ENCODE results near the gene PLXDC2.
"Not testable (repeated sequence)": the region's sequence is repeated elsewhere in the genome, so short reads cannot be mapped to it uniquely, and the experiment has no call there.

Gene PLXDC2

DNA sequence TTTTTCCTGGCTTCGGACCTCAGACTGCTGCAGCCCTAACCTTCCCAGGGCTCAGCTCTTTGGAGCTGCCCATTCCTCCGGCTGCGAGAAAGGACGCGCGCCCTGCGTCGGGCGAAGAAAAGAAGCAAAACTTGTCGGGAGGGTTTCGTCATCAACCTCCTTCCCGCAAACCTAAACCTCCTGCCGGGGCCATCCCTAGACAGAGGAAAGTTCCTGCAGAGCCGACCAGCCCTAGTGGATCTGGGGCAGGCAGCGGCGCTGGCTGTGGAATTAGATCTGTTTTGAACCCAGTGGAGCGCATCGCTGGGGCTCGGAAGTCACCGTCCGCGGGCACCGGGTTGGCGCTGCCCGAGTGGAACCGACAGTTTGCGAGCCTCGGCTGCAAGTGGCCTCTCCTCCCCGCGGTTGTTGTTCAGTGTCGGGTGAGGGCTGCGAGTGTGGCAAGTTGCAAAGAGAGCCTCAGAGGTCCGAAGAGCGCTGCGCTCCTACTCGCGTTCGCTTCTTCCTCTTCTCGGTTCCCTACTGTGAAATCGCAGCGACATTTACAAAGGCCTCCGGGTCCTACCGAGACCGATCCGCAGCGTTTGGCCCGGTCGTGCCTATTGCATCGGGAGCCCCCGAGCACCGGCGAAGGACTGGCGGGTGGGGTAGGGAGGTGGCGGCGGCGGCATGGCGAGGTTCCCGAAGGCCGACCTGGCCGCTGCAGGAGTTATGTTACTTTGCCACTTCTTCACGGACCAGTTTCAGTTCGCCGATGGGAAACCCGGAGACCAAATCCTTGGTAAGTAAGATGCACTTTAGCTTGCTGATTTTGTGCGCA lies at the start of gene PLXDC2:
TSS of gene PLXDC2 (plus strand) at position 22 of the 820 bp plus-strand sequence.
- Histone ChIP-seq H3K36me3 (ENCODE audit: insufficient read depth, low read length) (no peaks in the 10 kb centered on the region), H3K4me1 (ENCODE audit: insufficient read depth, low read length) (peaks cover 13% of the 10 kb centered on the region), H3K4me3 (ENCODE audit: low read length) (peak within 1 kb of the TSS; percentile 77), H3K9me3 (ENCODE audit: low read length) (no peaks in the 10 kb centered on the region), H3K27me3 (ENCODE audit: insufficient read depth, low read length) (no peaks in the 10 kb centered on the region), H2AFZ (ENCODE audit: low read depth, low read length) (peak within 1 kb of the TSS; percentile 93)

DNA sequence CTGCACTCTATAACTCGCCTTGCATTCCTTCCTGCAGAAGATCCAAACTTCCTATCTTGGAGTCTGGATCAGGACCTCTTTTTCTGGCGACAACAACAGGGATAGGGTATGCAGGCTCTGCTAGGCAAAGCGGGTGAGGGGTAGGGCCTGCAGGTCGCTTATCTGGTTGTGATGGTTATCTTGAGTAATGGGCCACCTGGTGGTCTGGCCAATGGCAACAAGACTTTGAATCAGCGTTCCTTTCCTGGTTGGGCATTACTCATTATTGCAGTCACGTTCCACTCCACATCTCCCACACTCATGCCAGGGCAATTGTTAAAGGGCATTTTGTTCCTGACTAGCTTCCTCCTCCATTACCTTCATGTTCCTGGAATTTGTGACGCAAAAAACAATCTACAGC lies 48.4 kb upstream of the PLXDC2 start:
- no peaks in the 10 kb centered on the region for H3K4me1 ChIP-seq (ENCODE audit: insufficient read depth, low read length)
- no peaks in the 10 kb centered on the region for H3K9me3 ChIP-seq (ENCODE audit: low read length)
- H3K36me3 ChIP-seq (ENCODE audit: insufficient read depth, low read length), result no peaks in the 10 kb centered on the region
- H2AFZ ChIP-seq (ENCODE audit: low read depth, low read length), result no peak overlapping the region
- H3K4me3 ChIP-seq (ENCODE audit: low read length), result no peak overlapping the region
- H3K27me3 ChIP-seq (ENCODE audit: insufficient read depth, low read length), result no peaks in the 10 kb centered on the region

DNA sequence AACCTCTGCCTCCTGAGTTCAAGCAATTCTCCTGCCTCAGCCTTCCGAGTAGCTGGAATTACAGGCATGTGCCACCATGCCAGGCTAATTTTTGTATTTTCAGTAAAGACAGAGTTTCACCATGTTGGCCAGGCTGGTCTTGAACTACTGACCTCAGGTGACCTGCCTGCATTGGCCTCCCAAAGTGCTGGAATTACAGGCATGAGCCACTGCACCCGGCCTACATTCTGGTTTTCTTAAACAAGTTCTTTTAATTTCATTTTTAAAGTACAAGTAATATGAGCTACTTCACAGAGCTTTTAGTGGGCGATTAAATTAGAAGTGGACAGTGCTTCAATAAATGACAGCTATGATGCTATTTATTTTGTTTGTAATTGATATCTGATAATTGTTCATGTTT lies 46.4 kb upstream of the PLXDC2 start:
- H3K36me3 ChIP-seq (ENCODE audit: insufficient read depth, low read length); H2AFZ ChIP-seq (ENCODE audit: low read depth, low read length); H3K9me3 ChIP-seq (ENCODE audit: low read length); H3K27me3 ChIP-seq (ENCODE audit: insufficient read depth, low read length); H3K4me1 ChIP-seq (ENCODE audit: insufficient read depth, low read length); H3K4me3 ChIP-seq (ENCODE audit: low read length): not testable (repeated sequence)

DNA sequence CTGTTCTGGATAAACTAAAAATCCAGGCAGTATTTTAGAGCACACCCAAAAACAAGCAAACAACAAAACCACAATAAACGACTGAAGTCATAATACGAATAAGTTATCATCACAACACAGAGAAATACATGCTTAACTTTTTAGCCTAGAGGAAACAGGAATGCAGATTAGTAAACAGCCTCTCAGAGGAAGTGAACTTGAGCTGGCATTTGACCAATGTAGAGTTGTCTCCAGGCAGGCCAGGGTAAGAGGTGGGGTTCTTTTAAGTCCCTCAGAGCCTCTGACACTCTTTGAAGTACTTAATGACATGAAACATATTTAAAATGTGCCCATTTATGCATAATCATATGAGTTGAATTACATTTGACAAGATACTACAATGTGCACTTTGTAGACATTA lies 43.3 kb upstream of the PLXDC2 start:
- no peak overlapping the region for H3K4me3 ChIP-seq (ENCODE audit: low read length)
- H3K9me3 ChIP-seq (ENCODE audit: low read length), result no peaks in the 10 kb centered on the region
- H3K36me3 ChIP-seq (ENCODE audit: insufficient read depth, low read length), result no peaks in the 10 kb centered on the region
- no peaks in the 10 kb centered on the region for H3K4me1 ChIP-seq (ENCODE audit: insufficient read depth, low read length)
- no peak overlapping the region for H2AFZ ChIP-seq (ENCODE audit: low read depth, low read length)
- H3K27me3 ChIP-seq (ENCODE audit: insufficient read depth, low read length), result peaks cover 2% of the 10 kb centered on the region

DNA sequence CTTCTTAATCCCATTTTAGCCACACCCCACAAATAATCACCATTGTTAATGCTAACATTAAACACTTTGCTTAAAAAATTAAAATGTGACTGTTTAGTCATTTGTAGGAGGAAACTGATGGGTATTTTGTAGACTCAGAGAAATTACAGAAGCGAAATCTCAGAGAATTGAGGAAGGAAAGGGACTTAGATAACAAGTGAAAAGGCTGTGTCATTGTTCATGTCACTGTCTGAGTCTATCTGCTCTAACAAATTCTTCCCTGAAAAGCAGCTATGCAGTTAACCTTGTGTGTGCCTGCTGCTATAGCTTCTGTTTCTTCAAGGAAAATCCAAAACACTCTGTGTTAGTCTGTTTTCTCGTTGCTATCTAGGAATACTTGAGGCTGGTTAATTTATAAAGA lies 40.9 kb upstream of the PLXDC2 start:
- H3K4me1 ChIP-seq (ENCODE audit: insufficient read depth, low read length), result no peaks in the 10 kb centered on the region
- no peak overlapping the region for H3K4me3 ChIP-seq (ENCODE audit: low read length)
- no peaks in the 10 kb centered on the region for H3K9me3 ChIP-seq (ENCODE audit: low read length)
- no peak overlapping the region for H2AFZ ChIP-seq (ENCODE audit: low read depth, low read length)
- H3K36me3 ChIP-seq (ENCODE audit: insufficient read depth, low read length), result no peaks in the 10 kb centered on the region
- peaks cover 2% of the 10 kb centered on the region for H3K27me3 ChIP-seq (ENCODE audit: insufficient read depth, low read length)

DNA sequence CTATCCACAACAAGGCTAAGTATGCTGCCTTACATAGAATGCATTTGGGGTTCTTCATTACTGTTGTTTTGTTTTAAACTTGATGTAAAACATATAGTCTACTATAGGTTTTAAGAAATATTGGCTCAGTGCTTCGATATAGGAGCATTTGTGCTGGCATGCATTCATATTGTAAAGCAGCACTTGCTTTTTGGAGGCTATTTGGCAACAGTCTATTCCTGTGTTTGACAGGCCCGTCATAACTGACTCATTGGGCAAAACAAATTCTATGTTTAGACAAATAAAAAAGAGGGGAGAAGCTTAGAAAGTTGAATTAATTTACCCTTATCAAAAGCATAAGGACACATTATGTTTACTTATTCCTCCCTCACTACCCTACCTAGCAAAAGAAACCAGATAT lies 38.4 kb upstream of the PLXDC2 start:
- H3K27me3 ChIP-seq (ENCODE audit: insufficient read depth, low read length), result peaks cover 4% of the 10 kb centered on the region
- no peaks in the 10 kb centered on the region for H3K9me3 ChIP-seq (ENCODE audit: low read length)
- no peaks in the 10 kb centered on the region for H3K4me1 ChIP-seq (ENCODE audit: insufficient read depth, low read length)
- H2AFZ ChIP-seq (ENCODE audit: low read depth, low read length), result no peak overlapping the region
- no peak overlapping the region for H3K4me3 ChIP-seq (ENCODE audit: low read length)
- H3K36me3 ChIP-seq (ENCODE audit: insufficient read depth, low read length), result no peaks in the 10 kb centered on the region

DNA sequence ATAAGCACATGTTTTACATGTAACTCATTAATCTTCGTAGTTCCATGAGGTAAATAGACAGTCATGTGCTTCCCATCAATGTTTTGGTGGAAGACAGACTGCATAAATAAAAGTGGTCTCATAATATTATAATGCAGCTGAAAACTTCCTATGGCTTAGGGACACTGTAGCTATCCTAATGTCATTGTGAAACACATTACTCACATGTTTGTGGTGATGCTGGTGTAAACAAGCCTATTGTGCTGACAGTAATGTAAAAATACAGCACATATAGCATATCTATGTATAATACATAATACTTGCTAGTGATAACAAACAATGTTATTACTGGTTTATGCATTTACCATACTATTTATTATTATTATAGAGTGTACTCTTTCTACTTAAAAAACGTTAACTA lies 37.2 kb upstream of the PLXDC2 start:
- no peak overlapping the region for H2AFZ ChIP-seq (ENCODE audit: low read depth, low read length)
- no peaks in the 10 kb centered on the region for H3K36me3 ChIP-seq (ENCODE audit: insufficient read depth, low read length)
- H3K4me1 ChIP-seq (ENCODE audit: insufficient read depth, low read length), result no peaks in the 10 kb centered on the region
- H3K9me3 ChIP-seq (ENCODE audit: low read length), result no peaks in the 10 kb centered on the region
- peaks cover 4% of the 10 kb centered on the region for H3K27me3 ChIP-seq (ENCODE audit: insufficient read depth, low read length)
- H3K4me3 ChIP-seq (ENCODE audit: low read length), result no peak overlapping the region

DNA sequence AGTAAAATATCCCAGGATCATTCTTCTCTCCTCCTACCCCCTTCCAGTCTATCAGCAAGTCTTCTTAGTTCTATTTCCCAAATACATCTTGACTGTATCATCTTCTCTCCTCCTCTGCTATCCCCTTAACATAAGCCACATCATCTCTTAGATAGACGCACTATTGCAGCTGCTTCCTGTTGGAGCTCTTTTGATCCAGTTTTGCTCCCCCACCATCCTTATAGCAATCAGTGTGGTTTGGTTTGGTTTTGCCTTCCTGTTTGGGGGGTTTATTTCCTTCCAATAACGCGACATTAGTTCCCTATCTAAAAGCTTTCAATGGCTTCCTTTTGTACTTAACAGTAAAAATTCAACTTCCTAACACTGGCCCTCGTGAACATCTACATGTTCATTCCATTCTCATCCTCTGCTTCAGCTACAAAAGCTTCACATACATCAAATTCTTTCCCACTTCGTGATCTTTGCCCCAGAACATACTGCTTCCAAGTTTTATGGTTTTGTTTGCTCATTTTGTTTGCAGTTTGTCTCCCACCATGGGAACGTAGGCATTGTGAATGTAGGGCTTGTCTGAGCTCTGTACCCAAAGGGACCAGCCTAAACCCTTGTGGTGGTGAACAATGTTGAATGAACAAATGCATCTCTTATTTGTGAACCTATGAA lies 33.7 kb upstream of the PLXDC2 start:
- Histone ChIP-seq H3K4me3 (ENCODE audit: low read length) (no peak overlapping the region), H3K27me3 (ENCODE audit: insufficient read depth, low read length) (peaks cover 3% of the 10 kb centered on the region), H3K9me3 (ENCODE audit: low read length) (no peaks in the 10 kb centered on the region), H3K4me1 (ENCODE audit: insufficient read depth, low read length) (no peaks in the 10 kb centered on the region), H2AFZ (ENCODE audit: low read depth, low read length) (no peak overlapping the region), H3K36me3 (ENCODE audit: insufficient read depth, low read length) (no peaks in the 10 kb centered on the region)

DNA sequence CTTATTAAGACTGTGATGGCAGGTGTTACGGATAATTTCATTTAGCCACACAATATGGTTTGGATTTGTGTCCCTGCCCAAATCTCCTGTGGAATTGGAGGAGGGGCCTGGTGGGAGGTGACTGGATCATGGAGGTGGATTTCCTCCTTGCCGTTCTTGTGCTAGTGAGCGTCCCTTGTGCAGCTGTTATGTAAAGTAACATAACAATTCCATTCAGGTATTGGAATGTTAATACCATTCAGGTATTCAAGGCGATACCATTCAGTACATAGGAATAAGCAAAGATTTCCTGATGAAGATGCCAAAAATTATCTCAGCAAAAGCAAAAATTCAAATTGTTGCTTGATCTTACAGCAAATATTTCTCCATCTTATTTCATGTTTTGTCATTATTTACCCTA lies 32.5 kb upstream of the PLXDC2 start:
- Histone ChIP-seq H3K36me3 (ENCODE audit: insufficient read depth, low read length) (no peaks in the 10 kb centered on the region), H3K27me3 (ENCODE audit: insufficient read depth, low read length) (peaks cover 3% of the 10 kb centered on the region)

DNA sequence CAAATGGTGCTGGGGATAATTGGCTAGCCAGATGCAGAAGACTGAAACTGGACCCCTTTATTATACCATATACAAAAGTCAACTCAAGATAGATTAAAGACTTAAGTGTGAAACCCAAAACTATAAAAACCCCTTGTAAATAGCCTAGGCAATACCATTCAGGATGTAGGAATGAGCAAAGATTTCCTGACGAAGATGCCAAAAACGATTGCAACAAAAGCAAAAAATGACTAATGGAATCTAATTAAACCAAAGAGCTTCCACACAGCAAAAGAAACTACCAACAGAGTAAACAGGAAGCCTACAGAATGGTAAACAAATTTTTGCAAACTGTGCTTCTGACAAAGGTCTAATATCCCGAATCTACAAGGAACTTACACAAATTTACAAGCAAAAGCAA lies 30.9 kb upstream of the PLXDC2 start:
- H3K9me3 ChIP-seq (ENCODE audit: low read length), result no peaks in the 10 kb centered on the region
- no peaks in the 10 kb centered on the region for H3K4me1 ChIP-seq (ENCODE audit: insufficient read depth, low read length)
- no peak overlapping the region for H2AFZ ChIP-seq (ENCODE audit: low read depth, low read length)
- H3K27me3 ChIP-seq (ENCODE audit: insufficient read depth, low read length), result peaks cover 3% of the 10 kb centered on the region
- H3K4me3 ChIP-seq (ENCODE audit: low read length), result no peak overlapping the region
- no peaks in the 10 kb centered on the region for H3K36me3 ChIP-seq (ENCODE audit: insufficient read depth, low read length)

More for the DNA sequence above, 32.5 kb upstream of the PLXDC2 start:
- Histone ChIP-seq H2AFZ (ENCODE audit: low read depth, low read length) (no peak overlapping the region), H3K4me1 (ENCODE audit: insufficient read depth, low read length) (no peaks in the 10 kb centered on the region), H3K4me3 (ENCODE audit: low read length) (no peak overlapping the region), H3K9me3 (ENCODE audit: low read length) (no peaks in the 10 kb centered on the region)

DNA sequence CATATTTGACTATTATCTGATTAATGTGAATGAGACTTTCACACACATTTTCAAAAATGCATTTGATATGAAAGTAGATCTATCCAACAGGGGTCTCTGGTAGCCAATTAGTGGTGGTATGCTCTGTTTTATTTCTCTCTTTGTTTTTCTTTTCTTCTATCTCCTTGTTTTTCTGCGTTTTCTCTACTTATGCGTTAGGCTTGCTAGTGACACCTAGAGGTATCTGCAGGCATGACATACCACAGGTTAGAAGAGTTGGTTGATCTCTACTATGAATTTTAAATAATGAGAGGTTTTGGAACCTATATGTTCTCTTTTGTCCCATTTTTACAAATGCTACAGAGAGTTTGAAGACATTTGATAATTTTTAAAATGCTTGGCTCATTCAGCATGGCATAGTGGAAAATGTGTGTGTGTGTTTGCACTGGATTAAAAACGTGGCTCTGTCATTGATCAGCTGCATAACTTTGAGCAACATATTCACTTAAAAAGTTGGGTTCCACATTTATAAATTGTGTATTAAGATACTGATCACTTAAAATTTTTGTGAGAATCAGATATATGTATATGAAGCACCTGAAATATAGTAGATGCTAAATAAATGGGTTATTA lies 28.1 kb upstream of the PLXDC2 start:
- no peaks in the 10 kb centered on the region for H3K9me3 ChIP-seq (ENCODE audit: low read length)
- H3K4me3 ChIP-seq (ENCODE audit: low read length), result no peak overlapping the region
- H3K4me1 ChIP-seq (ENCODE audit: insufficient read depth, low read length), result no peaks in the 10 kb centered on the region
- H3K36me3 ChIP-seq (ENCODE audit: insufficient read depth, low read length), result no peaks in the 10 kb centered on the region
- no peak overlapping the region for H2AFZ ChIP-seq (ENCODE audit: low read depth, low read length)
- H3K27me3 ChIP-seq (ENCODE audit: insufficient read depth, low read length), result no peaks in the 10 kb centered on the region

DNA sequence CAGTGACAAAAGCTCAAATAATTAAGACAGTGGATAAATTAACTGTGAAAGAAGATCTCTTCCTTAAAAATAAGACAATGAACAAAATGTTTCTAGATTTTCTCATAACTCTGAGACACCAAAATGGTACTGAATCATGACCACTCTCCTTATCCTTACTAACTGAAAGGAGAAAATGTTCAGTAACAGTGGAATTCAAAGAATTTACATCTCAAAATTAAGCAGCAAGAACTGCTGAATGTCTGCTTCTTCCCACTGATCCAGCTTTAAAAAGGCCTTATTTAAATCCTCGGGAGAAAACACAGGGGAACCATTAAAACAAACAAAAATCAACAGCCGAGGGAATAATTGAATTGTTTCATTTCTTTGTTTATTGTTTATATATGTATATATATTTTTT lies 27.3 kb upstream of the PLXDC2 start:
- no peaks in the 10 kb centered on the region for H3K27me3 ChIP-seq (ENCODE audit: insufficient read depth, low read length)
- no peaks in the 10 kb centered on the region for H3K36me3 ChIP-seq (ENCODE audit: insufficient read depth, low read length)

DNA sequence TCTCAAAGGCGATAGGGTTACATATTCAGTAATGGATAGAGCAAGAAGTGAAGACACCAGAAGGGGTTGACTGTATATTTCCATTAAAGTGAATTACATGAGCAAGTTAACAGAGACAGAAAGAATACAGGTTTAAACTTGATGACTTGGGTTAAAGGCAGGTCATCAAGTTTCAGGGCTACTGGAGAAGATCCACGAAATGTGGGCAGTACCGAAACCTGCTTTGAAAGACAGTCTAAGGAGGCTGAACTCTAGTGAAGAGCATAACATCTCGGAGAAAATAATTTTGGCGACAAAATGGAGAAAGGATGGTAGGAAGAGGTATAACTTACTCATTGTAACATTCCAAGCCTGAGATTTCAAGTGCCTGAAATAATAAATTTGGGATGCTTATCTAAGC lies 26.6 kb upstream of the PLXDC2 start:
- H3K27me3 ChIP-seq (ENCODE audit: insufficient read depth, low read length), result no peaks in the 10 kb centered on the region
- no peaks in the 10 kb centered on the region for H3K9me3 ChIP-seq (ENCODE audit: low read length)
- H2AFZ ChIP-seq (ENCODE audit: low read depth, low read length), result no peak overlapping the region
- H3K36me3 ChIP-seq (ENCODE audit: insufficient read depth, low read length), result no peaks in the 10 kb centered on the region
- H3K4me3 ChIP-seq (ENCODE audit: low read length), result no peak overlapping the region
- no peaks in the 10 kb centered on the region for H3K4me1 ChIP-seq (ENCODE audit: insufficient read depth, low read length)

More for the DNA sequence above, 27.3 kb upstream of the PLXDC2 start:
- H3K9me3 ChIP-seq (ENCODE audit: low read length), result no peaks in the 10 kb centered on the region
- H2AFZ ChIP-seq (ENCODE audit: low read depth, low read length), result no peak overlapping the region
- H3K4me1 ChIP-seq (ENCODE audit: insufficient read depth, low read length), result no peaks in the 10 kb centered on the region
- no peak overlapping the region for H3K4me3 ChIP-seq (ENCODE audit: low read length)
